GM12874 (cell line): ENCODE results near the gene TANGO6.

Experiments used
- TF ChIP-seq, protein P1 (sequence below): IDR thresholded peaks from 2 replicates; pipeline ENCODE4 v1.5.1; 2011; ENCODE audit warnings: low read depth, mild to moderate bottlenecking, control low read depth, low read length, moderate library complexity; ENCODE audit not compliant: insufficient read depth

TANGO6 gene

DNA sequence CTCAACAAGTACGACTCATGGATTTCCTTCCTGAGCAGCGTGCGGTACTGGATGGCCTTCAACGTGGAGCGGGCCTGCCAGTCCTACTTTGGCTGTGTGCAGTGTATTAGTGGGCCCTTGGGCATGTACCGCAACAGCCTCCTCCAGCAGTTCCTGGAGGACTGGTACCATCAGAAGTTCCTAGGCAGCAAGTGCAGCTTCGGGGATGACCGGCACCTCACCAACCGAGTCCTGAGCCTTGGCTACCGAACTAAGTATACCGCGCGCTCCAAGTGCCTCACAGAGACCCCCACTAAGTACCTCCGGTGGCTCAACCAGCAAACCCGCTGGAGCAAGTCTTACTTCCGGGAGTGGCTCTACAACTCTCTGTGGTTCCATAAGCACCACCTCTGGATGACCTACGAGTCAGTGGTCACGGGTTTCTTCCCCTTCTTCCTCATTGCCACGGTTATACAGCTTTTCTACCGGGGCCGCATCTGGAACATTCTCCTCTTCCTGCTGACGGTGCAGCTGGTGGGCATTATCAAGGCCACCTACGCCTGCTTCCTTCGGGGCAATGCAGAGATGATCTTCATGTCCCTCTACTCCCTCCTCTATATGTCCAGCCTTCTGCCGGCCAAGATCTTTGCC, 271.1 kb downstream of the TANGO6 start:
- TF ChIP-seq, protein P1, sequence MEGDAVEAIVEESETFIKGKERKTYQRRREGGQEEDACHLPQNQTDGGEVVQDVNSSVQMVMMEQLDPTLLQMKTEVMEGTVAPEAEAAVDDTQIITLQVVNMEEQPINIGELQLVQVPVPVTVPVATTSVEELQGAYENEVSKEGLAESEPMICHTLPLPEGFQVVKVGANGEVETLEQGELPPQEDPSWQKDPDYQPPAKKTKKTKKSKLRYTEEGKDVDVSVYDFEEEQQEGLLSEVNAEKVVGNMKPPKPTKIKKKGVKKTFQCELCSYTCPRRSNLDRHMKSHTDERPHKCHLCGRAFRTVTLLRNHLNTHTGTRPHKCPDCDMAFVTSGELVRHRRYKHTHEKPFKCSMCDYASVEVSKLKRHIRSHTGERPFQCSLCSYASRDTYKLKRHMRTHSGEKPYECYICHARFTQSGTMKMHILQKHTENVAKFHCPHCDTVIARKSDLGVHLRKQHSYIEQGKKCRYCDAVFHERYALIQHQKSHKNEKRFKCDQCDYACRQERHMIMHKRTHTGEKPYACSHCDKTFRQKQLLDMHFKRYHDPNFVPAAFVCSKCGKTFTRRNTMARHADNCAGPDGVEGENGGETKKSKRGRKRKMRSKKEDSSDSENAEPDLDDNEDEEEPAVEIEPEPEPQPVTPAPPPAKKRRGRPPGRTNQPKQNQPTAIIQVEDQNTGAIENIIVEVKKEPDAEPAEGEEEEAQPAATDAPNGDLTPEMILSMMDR, result no peak

DNA sequence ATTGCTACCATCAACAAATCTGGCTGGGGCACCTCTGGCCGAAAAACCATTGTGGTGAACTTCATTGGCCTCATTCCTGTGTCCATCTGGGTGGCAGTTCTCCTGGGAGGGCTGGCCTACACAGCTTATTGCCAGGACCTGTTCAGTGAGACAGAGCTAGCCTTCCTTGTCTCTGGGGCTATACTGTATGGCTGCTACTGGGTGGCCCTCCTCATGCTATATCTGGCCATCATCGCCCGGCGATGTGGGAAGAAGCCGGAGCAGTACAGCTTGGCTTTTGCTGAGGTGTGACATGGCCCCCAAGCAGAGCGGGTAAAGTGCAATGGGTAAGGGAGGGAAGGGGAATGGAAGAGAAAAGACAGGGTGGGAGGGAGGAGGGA, 271.6 kb downstream of the TANGO6 start:
- TF ChIP-seq, protein P1, result no peak

DNA sequence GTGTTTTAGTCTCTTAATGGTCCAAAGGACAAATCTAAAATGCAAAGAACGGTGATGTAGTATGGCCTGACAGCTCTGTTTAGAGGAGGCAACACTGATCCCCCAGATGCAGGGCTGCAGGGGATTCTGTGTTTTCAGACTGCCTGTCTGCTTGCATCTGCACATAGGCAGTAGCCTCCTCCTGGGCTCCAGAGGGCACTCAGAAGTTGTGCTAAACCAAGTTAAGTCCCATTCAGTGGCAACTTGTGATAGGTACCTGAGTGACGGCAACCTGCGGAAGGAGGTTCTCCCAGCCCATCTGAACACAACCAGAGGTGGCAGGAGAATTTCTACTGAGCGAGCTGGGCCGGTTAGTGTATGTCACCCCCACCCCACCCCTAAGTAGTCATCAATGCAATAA, 272.0 kb downstream of the TANGO6 start:
- TF ChIP-seq, protein P1, result no peak

DNA sequence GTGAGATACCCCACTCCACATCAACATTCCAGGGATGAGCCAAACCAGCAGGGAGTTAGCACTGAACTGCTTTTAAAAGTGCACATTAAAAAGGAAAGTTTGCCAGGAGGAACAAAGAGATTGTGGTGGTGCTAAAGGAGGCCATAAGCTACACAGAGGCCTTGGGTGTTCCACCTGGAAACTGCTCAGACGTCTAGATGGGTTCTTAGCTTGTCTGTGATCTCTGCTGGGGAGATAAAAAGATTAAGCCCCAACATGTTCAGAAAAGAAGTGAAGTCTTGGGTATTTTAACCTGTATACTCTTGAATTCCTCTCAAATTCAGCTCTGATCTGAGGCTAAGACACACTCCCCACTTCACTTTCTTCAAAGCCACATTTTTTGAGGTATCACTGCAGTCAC, 272.5 kb downstream of the TANGO6 start:
- TF ChIP-seq, protein P1, result no peak

DNA sequence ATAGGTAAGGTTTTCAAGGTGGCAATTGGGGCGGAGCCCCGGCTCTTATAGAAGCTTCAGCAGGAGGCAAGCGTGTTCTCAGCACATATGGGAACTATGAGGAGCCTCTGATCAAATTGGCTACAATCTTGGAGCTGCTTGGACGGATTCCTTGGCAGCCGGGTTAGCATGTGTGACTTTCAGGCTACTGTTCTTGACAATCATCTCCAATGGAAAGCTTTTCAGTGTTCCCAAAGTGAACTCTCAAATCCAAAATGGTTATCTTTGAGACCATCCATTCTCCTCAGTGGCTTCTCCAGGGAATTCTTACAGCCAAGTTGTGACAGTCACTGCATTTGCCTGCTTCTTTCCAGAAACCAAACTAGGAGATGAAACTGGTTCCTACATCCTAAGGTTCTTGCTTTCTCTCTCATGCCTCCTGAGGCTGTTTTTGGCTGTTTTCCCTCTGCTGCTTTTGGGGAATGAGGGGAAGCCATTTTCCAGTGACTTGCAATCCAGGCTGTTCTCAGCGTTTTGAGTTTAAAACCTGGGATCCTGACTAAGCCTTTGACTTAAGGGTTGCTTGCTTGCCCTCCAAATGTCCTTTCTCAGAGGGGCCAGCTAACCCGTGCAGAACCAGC, 273.0 kb downstream of the TANGO6 start:
- TF ChIP-seq, protein P1, result no peak

DNA sequence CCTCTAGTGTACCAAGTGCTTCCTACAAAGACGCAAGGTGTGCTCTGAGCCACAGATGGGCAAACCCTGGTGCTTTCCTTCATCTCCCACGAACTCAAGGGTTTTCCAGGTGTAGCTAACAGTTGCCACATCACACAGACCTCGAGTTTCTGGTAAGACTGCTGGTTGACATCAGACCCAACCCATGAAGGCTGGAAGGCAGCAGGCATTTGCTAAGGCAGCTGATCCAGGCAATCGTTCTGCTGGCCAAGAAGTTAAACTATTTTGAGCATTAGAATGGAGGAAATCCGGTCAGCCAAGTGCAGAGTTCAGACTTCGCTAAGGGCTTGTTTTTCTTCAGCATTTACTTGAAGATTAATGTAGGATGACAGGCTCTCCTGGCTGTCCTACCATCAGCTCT, 273.6 kb downstream of the TANGO6 start:
- TF ChIP-seq, protein P1, result no peak

DNA sequence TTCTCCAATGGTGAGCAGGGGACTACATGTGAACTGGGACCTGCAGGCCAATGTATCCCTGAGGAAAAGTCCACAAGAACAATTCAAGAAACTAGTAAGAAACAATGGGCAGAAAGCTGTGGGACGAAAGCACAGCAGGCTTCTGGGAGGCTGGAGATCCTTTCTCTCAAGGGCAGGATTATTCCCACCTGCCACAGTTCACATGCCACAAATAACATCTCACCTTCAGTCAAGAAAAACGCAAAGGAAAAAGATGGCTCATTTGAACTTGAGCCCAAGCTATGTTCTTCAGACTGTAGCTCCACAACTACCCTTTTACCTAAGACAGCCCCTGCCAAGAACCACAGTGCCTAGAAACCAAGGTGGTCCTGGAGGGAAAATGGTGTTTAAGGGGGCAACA, 275.1 kb downstream of the TANGO6 start:
- TF ChIP-seq, protein P1, result no peak
